Measurements from ENCODE around the gene NOC2L.
"Not testable (repeated sequence)": the region's sequence is repeated elsewhere in the genome, so short reads cannot be mapped to it uniquely, and the experiment has no call there.

The NOC2L gene

GRCh38 chr1:960363-961131 lies 1.5 kb upstream of the NOC2L start, which contains the start of gene KLHL17:
Gene KLHL17 (plus strand): TSS chr1:960584. CDS start chr1:960694, 110 bp downstream.
- DNase-seq, result no peak

GRCh38 chr1:959731-960362 lies 791 bp upstream of the NOC2L start:
- no peak for DNase-seq

GRCh38 chr1:956636-957035 lies 2.4 kb downstream of the NOC2L start:
- no peak for DNase-seq

GRCh38 chr1:955474-955873 lies 3.6 kb downstream of the NOC2L start:
- DNase-seq, result no peak

- DNase-seq, result no peak
Observed at GRCh38 chr1:954927-955326, 4.1 kb downstream of the NOC2L start.

- no peak for DNase-seq
Observed at GRCh38 chr1:953524-954320, 5.3 kb downstream of the NOC2L start.

GRCh38 chr1:952603-953002 lies 6.5 kb downstream of the NOC2L start:
- no peak for DNase-seq

GRCh38 chr1:952201-952600 lies 6.9 kb downstream of the NOC2L start:
- DNase-seq, result no peak

GRCh38 chr1:951364-951763 lies 7.7 kb downstream of the NOC2L start:
- no peak for DNase-seq

GRCh38 chr1:950881-951280 lies 8.2 kb downstream of the NOC2L start:
- DNase-seq, result no peak

GRCh38 chr1:950268-950667 lies 8.8 kb downstream of the NOC2L start:
- DNase-seq, result no peak

- DNase-seq, result no peak
Observed at GRCh38 chr1:947958-948357, 11.1 kb downstream of the NOC2L start.

GRCh38 chr1:946811-947210 lies 12.2 kb downstream of the NOC2L start:
- DNase-seq, result not testable (repeated sequence)

GRCh38 chr1:945688-946556 lies 13.1 kb downstream of the NOC2L start:
- no peak for DNase-seq

- peak; percentile 95 for DNase-seq
Observed at GRCh38 chr1:944341-945325, 14.4 kb downstream of the NOC2L start.

GRCh38 chr1:943545-944340 lies 15.3 kb downstream of the NOC2L start:
- DNase-seq, result no peak

- DNase-seq, result no peak
Observed at GRCh38 chr1:942864-943533, 16.1 kb downstream of the NOC2L start.

- no peak for DNase-seq
Observed at GRCh38 chr1:942411-942821, 16.6 kb downstream of the NOC2L start.

- peak; percentile 76 for DNase-seq
Observed at GRCh38 chr1:941588-942383, 17.3 kb downstream of the NOC2L start.
